Measurements from ENCODE around the gene SPATA31C2.
"Not testable (repeated sequence)": the region's sequence is repeated elsewhere in the genome, so short reads cannot be mapped to it uniquely, and the experiment has no call there.

Gene SPATA31C2

GRCh38 chr9:88129556-88129955 is 8.7 kb downstream of the SPATA31C2 start:
- not testable (repeated sequence) for H3K27ac ChIP-seq; DNase-seq (ENCODE audit: low read depth, low spot score)

DNA sequence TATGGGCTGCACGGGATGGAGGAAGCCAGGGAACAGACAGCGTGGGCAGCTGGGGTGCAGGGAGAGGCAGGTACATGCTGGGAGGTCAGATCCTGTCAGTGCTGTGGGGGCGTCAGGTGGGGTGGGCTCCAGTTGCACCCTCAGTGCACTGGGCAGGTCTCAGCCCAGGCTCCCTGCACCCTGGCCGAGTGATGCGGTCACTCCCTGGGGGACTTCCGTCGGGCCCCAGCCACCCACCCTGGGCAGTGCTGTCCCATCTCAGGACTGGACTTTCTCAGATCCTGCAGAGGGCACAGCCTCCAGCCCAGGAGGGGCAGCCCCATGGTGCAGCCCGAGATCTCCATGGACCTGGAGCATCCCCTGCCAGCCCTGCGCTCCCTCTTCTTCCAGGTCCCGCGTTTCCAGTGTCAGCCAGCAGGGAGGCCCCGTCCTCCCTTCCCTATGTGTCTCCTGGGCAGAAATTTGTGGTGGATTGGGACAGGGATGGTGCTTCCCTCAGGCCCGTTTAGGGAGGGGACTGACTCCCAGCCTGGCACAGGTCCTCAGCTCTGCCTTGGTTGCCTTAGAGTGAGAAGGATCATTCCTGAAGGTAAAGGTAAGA is 10.5 kb downstream of the SPATA31C2 start:
- not testable (repeated sequence) for H3K27ac ChIP-seq; DNase-seq (ENCODE audit: low read depth, low spot score)

GRCh38 chr9:88123413-88123812 is 14.9 kb downstream of the SPATA31C2 start:
- H3K27ac ChIP-seq; DNase-seq (ENCODE audit: low read depth, low spot score): not testable (repeated sequence)

- H3K27ac ChIP-seq; DNase-seq (ENCODE audit: low read depth, low spot score): not testable (repeated sequence)
Observed at GRCh38 chr9:88118121-88118520, 20.2 kb downstream of the SPATA31C2 start.

- not testable (repeated sequence) for DNase-seq (ENCODE audit: low read depth, low spot score); H3K27ac ChIP-seq
Observed at GRCh38 chr9:88114968-88115612, 23.2 kb downstream of the SPATA31C2 start.

- H3K27ac ChIP-seq; DNase-seq (ENCODE audit: low read depth, low spot score): not testable (repeated sequence)
Observed at GRCh38 chr9:88114283-88114967, 23.9 kb downstream of the SPATA31C2 start.

- H3K27ac ChIP-seq; DNase-seq (ENCODE audit: low read depth, low spot score): not testable (repeated sequence)
Observed at GRCh38 chr9:88113156-88114130, 24.8 kb downstream of the SPATA31C2 start.

GRCh38 chr9:88110026-88110425 is 28.2 kb downstream of the SPATA31C2 start:
- H3K27ac ChIP-seq = no peak overlapping the region
- DNase-seq (ENCODE audit: low read depth, low spot score) = no peak

DNA sequence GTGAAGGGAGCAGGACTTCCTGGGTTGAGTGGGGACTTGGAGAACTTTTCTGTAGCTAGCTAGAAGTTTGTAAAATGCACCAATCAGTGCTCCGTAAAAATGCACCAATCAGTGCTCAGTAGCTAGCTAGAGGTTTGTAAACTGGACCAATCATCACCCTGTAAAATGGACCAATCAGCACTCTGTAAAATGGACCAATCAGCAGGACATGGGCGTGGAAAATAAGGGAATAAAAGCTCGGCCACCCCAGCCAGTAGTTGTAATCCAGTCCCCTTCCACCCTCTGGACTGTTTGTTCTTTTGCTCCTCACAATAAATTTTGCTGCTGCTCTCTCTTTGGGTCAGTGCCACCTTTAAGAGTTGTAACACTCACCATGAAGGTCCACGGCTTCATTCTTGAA is 29.5 kb downstream of the SPATA31C2 start:
- no peak overlapping the region for H3K27ac ChIP-seq
- DNase-seq (ENCODE audit: low read depth, low spot score) = no peak

DNA sequence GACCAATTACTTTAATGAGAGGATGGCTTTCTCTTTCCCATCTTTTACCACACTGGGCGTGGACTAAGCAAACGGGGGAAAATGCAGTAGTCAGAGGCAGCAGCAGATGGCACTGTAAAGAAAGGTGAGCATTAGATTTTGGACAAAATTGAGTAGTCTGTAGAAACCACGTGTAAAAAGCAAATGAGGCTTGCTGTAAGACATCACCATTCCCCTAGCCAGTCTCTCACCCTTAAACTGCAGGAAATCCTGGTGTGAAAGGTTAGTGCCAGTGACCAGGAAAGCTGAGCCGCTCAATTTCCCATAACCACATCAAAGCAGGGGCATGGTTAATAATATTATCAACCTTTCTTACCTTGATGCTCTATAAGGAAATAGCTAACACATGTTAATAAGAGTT is 31.8 kb downstream of the SPATA31C2 start:
- no peak for DNase-seq (ENCODE audit: low read depth, low spot score)
- no peak overlapping the region for H3K27ac ChIP-seq

- H3K27ac ChIP-seq = no peak overlapping the region
- no peak for DNase-seq (ENCODE audit: low read depth, low spot score)
Observed at GRCh38 chr9:88092797-88093331, 45.4 kb downstream of the SPATA31C2 start.

- no peak overlapping the region for H3K27ac ChIP-seq
- no peak for DNase-seq (ENCODE audit: low read depth, low spot score)
Observed at GRCh38 chr9:88090151-88090581, 48.1 kb downstream of the SPATA31C2 start.

- no peak overlapping the region for H3K27ac ChIP-seq
- DNase-seq (ENCODE audit: low read depth, low spot score) = no peak
Observed at GRCh38 chr9:88087906-88088305, 50.4 kb downstream of the SPATA31C2 start.

DNA sequence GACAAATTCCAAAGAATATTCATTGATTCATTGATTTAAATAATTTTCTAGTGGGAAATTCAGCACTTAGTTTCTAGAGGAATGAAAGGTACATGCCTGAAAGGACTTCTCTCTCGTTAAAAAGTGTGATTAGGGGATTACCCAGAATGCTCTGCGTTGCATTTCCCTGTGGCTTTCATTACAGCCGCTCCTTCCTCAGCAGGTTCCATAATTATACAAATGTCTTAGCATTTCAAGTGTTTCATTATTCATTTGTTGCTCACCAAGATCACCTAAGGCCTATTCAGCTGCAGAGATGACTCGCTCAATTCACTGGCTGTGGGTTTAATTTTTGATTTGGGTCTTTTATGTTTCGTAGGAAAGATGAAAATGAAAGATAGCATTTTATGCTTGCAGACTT is 52.8 kb downstream of the SPATA31C2 start:
- no peak for DNase-seq (ENCODE audit: low read depth, low spot score)
- no peak overlapping the region for H3K27ac ChIP-seq

DNA sequence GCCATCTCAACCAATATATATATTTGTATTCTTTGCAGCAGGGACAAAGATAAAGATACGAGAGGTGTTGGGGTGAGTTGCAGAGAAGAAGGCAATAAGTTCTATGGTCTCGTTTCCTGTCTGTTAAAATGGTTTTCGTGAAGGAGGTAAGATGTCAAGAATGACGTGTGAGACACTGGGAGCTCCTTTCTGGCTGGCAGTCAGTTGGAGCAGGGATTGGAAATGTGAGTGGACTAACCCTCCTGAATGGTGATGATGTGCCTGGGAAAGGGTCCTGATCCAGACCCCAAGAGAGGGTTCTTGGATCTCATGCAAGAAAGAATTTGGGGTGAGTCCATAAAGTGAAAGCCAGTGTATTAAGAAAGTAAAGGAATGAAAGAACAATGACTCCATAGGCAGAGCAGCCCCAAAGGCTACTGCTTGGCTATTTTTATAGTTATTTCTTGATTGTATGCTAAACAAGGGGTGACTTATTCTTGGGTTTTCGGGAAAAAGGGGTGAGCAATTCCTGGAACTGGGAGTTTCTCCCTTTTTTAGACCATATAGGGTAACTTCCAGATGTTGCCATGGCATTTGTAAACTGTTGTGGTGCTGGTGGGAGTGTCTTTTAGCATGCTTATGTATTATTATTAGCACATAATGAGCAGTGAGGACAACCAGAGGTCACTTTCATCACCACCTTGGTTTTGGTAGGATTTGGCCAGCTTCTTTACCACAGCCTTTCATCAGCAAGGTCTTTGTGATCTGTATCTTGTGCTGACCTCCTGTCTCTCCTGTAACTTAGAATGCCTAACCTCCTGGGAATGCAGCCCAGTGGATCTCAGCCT is 53.7 kb downstream of the SPATA31C2 start:
- H3K27ac ChIP-seq = no peak overlapping the region
- DNase-seq (ENCODE audit: low read depth, low spot score) = no peak

All from epithelial cell of prostate (primary cell).